Activated CD4-positive, alpha-beta memory T cell treated with anti-CD3 and anti-CD28 coated beads for 36 hours (primary cell): ENCODE results near the gene KLHL6. TPM values are rescaled to one million over a fixed set of nuclear protein-coding genes. Genes with fewer than 3 reads are reported as not detected.
"Not testable (repeated sequence)": the region's sequence is repeated elsewhere in the genome, so short reads cannot be mapped to it uniquely, and the experiment has no call there.

Experiments
- CTCF ChIA-PET: fragments of 350-600 bp; sonication (Branson Sonifier 250); formaldehyde crosslinking; loops from one replicate; lab custom pipeline; 2021; ENCODE audit warnings: antibody characterized with exemption, inconsistent platforms; lab: Charles Lee
- POLR2A ChIA-PET: fragments of 350-600 bp; sonication (Branson Sonifier 250); formaldehyde crosslinking; loops from one replicate; lab custom pipeline; 2021; ENCODE audit warnings: antibody characterized with exemption; lab: Charles Lee
- DNase-seq: peaks from one replicate; pipeline ENCODE4 v3.0.0-alpha.2; 2020
- H3K27ac Mint-ChIP-seq: one replicate; pipeline ENCODE4 v1.8.0; 2021; ENCODE audit warnings: mixed read lengths
- H3K27me3 Mint-ChIP-seq: one replicate; pipeline ENCODE4 v1.8.0; 2021; ENCODE audit warnings: mixed read lengths
- H3K36me3 Mint-ChIP-seq: one replicate; pipeline ENCODE4 v1.8.0; 2021; ENCODE audit warnings: mixed read lengths
- H3K4me1 Mint-ChIP-seq: one replicate; pipeline ENCODE4 v1.8.0; 2021; ENCODE audit warnings: low read depth, mixed read lengths
- H3K4me3 Mint-ChIP-seq: one replicate; pipeline ENCODE4 v1.8.0; 2021; ENCODE audit warnings: mild to moderate bottlenecking, mixed read lengths
- H3K9me3 Mint-ChIP-seq: one replicate; pipeline ENCODE4 v1.8.0; 2021; ENCODE audit warnings: mixed read lengths
- intact Hi-C: fragments of 100-400 bp; cut with micrococcal nuclease; formaldehyde crosslinking; loops from one replicate; pipeline ENCODE4 v1.15.1; 2023
- total RNA-seq, 2 experiments: library from RNA; stranded (reverse); gene quantifications; one replicate each; pipeline ENCODE4 v1.2.3, GENCODE V29; 2021

Gene KLHL6
- total RNA-seq, 2 experiments from 2014 or later, result 63.5 to 65.2 TPM

- intact Hi-C loops, H3K4me3 Mint-ChIP-seq: not testable (repeated sequence)
Measured at GRCh38 chr3:183528758-183529157, 26.7 kb downstream of the KLHL6 start.

GRCh38 chr3:183527428-183528379 lies 27.8 kb downstream of the KLHL6 start:
- H3K4me1 Mint-ChIP-seq, result peaks cover 66% of the 10 kb centered on the region
- peak; percentile 31 for DNase-seq
- peaks cover 4% of the 10 kb centered on the region for H3K9me3 Mint-ChIP-seq
- CTCF ChIA-PET, result interaction anchor here (1.0 to 2.2 kb wide), 8 partner anchors 11 to 239 kb away, joined by 3 to 8 read pairs (median 4); no protein-coding TSS in a partner anchor
- H3K27ac Mint-ChIP-seq, result peak overlapping the region; percentile 82
- H3K36me3 Mint-ChIP-seq, result peaks cover 69% of the 10 kb centered on the region
- POLR2A ChIA-PET, result interaction anchor here (0.5 to 1.9 kb wide), 6 partner anchors 23 to 170 kb away, joined by 3 to 7 read pairs (median 4); partner anchors contain the start of genes KLHL6 and YEATS2
- intact Hi-C loops, result loop anchor here (1.0 to 2.0 kb wide), 3 partner anchors 9 to 27 kb away; no protein-coding TSS in a partner anchor
- H3K4me3 Mint-ChIP-seq, result no peak overlapping the region
- no peaks in the 10 kb centered on the region for H3K27me3 Mint-ChIP-seq

More at GRCh38 chr3:183528758-183529157, 26.7 kb downstream of the KLHL6 start:
- H3K9me3 Mint-ChIP-seq, H3K27me3 Mint-ChIP-seq, H3K27ac Mint-ChIP-seq, DNase-seq: not testable (repeated sequence)
- Mint-ChIP-seq H3K36me3 (peaks cover 65% of the 10 kb centered on the region), H3K4me1 (peaks cover 76% of the 10 kb centered on the region)
- POLR2A ChIA-PET, result interaction anchor here (1.9 kb wide), 1 partner anchor 169 kb away, joined by 7 read pairs; the partner anchor contains the start of gene YEATS2
- CTCF ChIA-PET, result interaction anchor here (1.6 to 2.2 kb wide), 2 partner anchors 23 to 63 kb away, joined by 3 to 8 read pairs; no protein-coding TSS in a partner anchor

- intact Hi-C loops, result loop anchor here (1.0 to 2.0 kb wide), 3 partner anchors 9 to 27 kb away; no protein-coding TSS in a partner anchor
- CTCF ChIA-PET, result interaction anchor here (1.0 to 2.2 kb wide), 7 partner anchors 10 to 240 kb away, joined by 3 to 8 read pairs (median 4); no protein-coding TSS in a partner anchor
- Mint-ChIP-seq H3K4me3 (no peak overlapping the region), H3K36me3 (peaks cover 69% of the 10 kb centered on the region), H3K4me1 (peaks cover 60% of the 10 kb centered on the region), H3K27ac (peak overlapping the region; percentile 82), H3K9me3 (peaks cover 4% of the 10 kb centered on the region), H3K27me3 (no peaks in the 10 kb centered on the region)
- POLR2A ChIA-PET, result interaction anchor here (0.7 to 1.9 kb wide), 6 partner anchors 25 to 829 kb away, joined by 3 to 7 read pairs (median 3); partner anchors contain the start of genes KLHL6 and YEATS2
- no peak for DNase-seq
Measured at GRCh38 chr3:183526838-183527427, 28.6 kb downstream of the KLHL6 start.

DNA sequence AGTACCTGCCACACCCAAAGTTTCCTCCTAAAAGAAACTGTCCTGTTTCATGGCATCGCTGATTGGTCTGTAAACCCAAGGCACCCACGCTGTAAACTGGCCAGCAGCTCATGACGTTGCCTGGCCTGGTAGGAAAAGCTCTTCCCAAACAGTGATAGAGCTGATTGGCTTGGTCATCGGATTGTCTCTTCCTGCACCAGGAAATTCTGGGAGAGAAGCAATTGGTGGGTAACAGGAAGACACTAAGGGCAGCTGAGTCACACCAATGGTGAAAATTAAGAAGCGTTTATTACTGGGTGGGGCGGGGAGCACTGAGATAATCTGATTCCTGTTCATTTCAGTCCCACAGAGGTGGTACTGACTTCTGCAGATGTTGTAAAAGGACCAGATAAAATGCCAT lies 31.0 kb downstream of the KLHL6 start:
- H3K4me3 Mint-ChIP-seq, result no peak overlapping the region
- peaks cover 4% of the 10 kb centered on the region for H3K9me3 Mint-ChIP-seq
- peaks cover 53% of the 10 kb centered on the region for H3K4me1 Mint-ChIP-seq
- peaks cover 61% of the 10 kb centered on the region for H3K36me3 Mint-ChIP-seq
- H3K27ac Mint-ChIP-seq, result peak overlapping the region; percentile 30
- intact Hi-C loops, result no loop called here
- CTCF ChIA-PET, result no interaction called here
- POLR2A ChIA-PET, result no interaction called here
- no peak for DNase-seq
- no peaks in the 10 kb centered on the region for H3K27me3 Mint-ChIP-seq

DNA sequence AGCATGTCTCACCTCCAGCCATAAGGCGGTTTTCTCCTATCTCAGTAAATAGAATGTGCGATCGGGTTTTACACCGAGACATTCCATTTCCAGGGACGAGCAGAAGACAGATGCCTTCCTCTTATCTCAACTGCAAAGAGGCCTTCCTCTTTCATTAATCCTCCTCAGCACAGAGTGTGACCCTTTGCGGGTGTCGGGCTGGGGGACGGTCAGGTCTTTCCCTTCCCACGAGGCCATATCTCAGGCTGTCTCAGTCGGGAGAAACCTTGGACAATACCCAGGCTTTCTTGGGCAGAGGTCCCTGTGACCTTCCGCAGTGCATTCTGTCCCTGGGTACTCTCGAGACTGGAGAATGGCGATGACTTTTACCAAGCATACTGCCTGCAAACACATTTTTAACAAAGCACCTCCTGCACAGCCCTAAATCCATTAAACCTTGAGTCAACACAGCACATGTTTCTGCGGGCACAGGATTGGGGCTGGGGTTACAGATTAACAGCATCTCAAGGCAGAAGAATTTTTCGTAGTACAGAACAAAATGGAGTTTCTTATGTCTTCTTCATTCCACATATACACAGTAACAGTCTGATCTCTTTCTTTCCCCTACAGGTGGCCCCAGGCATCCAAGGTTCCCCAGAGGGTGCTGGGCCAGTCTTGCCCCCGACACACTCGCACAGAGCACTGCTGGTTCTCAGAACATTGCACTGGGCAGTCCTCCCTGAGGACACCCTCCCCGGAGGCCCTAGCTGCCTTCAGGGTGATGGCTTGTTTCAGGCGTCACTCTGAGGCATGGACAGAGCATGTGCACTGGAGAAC lies 34.6 kb downstream of the KLHL6 start:
- POLR2A ChIA-PET, H3K27me3 Mint-ChIP-seq, H3K9me3 Mint-ChIP-seq, CTCF ChIA-PET, intact Hi-C loops, H3K27ac Mint-ChIP-seq, DNase-seq, H3K4me3 Mint-ChIP-seq: not testable (repeated sequence)
- peaks cover 50% of the 10 kb centered on the region for H3K36me3 Mint-ChIP-seq
- H3K4me1 Mint-ChIP-seq, result peaks cover 58% of the 10 kb centered on the region

DNA sequence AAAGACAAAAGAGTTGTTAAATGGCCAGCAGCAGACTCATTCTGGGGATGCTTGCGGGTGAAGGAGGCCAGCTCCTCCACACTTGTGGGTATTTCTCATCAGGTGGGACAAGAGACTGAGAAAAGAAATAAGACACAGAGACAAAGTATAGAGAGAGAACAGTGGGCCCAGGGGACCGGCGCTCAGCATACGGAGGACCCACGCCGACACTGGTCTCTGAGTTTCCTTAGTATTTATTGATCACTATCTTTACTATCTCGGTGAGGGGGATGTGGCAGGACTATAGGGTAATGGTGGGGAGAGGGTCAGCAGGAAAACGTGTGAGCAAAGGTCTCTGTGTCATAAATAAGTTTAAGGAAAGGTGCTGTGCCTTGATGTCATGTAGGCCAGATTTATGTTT lies 35.2 kb downstream of the KLHL6 start:
- H3K27me3 Mint-ChIP-seq, CTCF ChIA-PET, H3K27ac Mint-ChIP-seq, intact Hi-C loops, H3K9me3 Mint-ChIP-seq, H3K4me3 Mint-ChIP-seq, POLR2A ChIA-PET: not testable (repeated sequence)
- H3K36me3 Mint-ChIP-seq, result peaks cover 46% of the 10 kb centered on the region
- peak; percentile 2 for DNase-seq
- H3K4me1 Mint-ChIP-seq, result peaks cover 59% of the 10 kb centered on the region

DNA sequence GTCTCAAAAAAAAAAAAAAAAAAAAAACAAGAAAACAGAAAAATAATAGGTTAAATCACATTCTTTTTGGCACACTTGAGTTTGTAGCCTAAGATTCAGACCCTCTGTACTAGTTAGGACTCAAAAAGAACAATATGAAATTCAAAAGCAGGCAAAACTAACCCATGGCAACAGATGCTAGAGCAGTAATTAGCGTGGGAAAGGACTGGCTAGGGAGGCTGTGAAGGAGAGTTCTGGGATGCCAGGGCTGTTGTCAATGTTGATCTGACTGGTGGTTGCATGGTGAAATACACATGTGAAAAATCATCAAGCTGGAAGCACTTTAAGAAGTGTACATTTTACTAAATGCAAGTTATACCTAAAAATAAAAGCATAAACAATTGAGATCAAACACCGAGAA lies 35.6 kb downstream of the KLHL6 start:
- Mint-ChIP-seq H3K9me3 (no peaks in the 10 kb centered on the region), H3K27me3 (no peaks in the 10 kb centered on the region), H3K36me3 (peaks cover 45% of the 10 kb centered on the region), H3K27ac (no peak overlapping the region), H3K4me3 (no peak overlapping the region), H3K4me1 (peaks cover 59% of the 10 kb centered on the region)
- no peak for DNase-seq
- CTCF ChIA-PET, result no interaction called here
- intact Hi-C loops, result no loop called here
- POLR2A ChIA-PET, result no interaction called here

DNA sequence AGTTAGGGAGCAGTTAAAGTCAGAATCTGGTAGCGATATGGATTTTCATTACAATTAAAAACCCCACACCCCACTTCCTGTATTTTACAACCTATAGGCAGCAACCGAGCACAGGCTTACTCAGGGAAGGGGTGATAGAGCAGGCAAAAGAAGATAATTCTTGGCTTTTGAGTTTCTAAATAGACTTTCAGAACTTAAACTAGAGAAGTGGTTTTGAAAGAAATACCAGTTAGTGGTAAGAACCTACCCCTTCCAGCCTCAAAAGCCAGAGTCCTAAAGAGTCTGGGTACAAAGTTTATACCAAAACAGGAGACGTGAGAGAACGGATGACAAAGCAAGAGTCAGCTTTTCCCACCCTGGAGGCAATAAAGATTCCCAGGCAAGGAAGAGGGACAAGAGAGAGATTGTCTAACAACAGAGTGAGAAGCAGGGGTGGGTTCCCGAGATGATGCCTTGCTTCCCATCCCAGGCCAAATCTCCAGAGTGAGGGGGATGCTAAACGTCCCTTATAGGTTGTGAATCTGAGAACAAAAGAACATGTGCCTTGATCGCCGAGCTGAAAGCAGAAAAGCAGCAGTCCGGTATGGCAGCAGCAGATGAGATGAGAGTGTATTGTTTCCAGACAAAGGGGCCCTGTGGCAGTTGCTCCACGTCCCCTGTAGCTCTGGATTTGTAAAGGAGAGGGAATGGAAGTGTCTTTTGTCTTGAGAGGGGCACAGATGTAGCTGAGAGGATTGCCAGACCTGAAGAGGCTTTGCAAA lies 36.8 kb downstream of the KLHL6 start:
- Mint-ChIP-seq H3K36me3 (peaks cover 45% of the 10 kb centered on the region), H3K4me3 (no peak overlapping the region)
- CTCF ChIA-PET, result interaction anchor here (0.7 kb wide), 1 partner anchor 39 kb away, joined by 3 read pairs; no protein-coding TSS in a partner anchor

GRCh38 chr3:183517607-183518006 lies 37.9 kb downstream of the KLHL6 start:
- DNase-seq, result peak; percentile 20
- H3K9me3 Mint-ChIP-seq, result no peaks in the 10 kb centered on the region
- peak overlapping the region; percentile 71 for H3K27ac Mint-ChIP-seq
- CTCF ChIA-PET, result interaction anchor here (1.8 kb wide), 1 partner anchor 10 kb away, joined by 6 read pairs; no protein-coding TSS in a partner anchor
- no peaks in the 10 kb centered on the region for H3K27me3 Mint-ChIP-seq
- intact Hi-C loops, result loop anchor here (1.0 to 2.0 kb wide), 2 partner anchors 10 to 37 kb away; no protein-coding TSS in a partner anchor
- no peak overlapping the region for H3K4me3 Mint-ChIP-seq
- peaks cover 36% of the 10 kb centered on the region for H3K36me3 Mint-ChIP-seq
- peaks cover 71% of the 10 kb centered on the region for H3K4me1 Mint-ChIP-seq
- POLR2A ChIA-PET, result interaction anchor here (0.8 to 1.1 kb wide), 3 partner anchors 35 to 180 kb away, joined by 3 to 4 read pairs (median 4); partner anchors contain the start of genes KLHL24 and YEATS2

More for the DNA sequence above, 36.8 kb downstream of the KLHL6 start:
- no peaks in the 10 kb centered on the region for H3K9me3 Mint-ChIP-seq
- H3K27me3 Mint-ChIP-seq, result no peaks in the 10 kb centered on the region
- H3K27ac Mint-ChIP-seq, result peak overlapping the region; percentile 81
- H3K4me1 Mint-ChIP-seq, result peaks cover 61% of the 10 kb centered on the region
- no peak for DNase-seq
- intact Hi-C loops, result loop anchor here (1.0 kb wide), 1 partner anchor 9 kb away; no protein-coding TSS in a partner anchor
- POLR2A ChIA-PET, result interaction anchor here (1.0 to 1.1 kb wide), 2 partner anchors 34 to 179 kb away, joined by 4 read pairs; partner anchors contain the start of gene YEATS2
